Testis (tissue), 3 donors: ENCODE data around the gene ETS1. TPM values are rescaled to one million over a fixed set of nuclear protein-coding genes. Genes with fewer than 3 reads are reported as not detected.
A peak's percentile ranks its signal among the peaks of the same experiment; 100 is the strongest.

Experiments used
- DNase-seq: peaks from one replicate; pipeline ENCODE4 v3.0.0-alpha.2; 2019
- H3K27ac ChIP-seq, 2 donors: fragments of 200-600 bp; sonication (generic); one replicate each; pipeline ENCODE4 v1.5.1; 2019
- H3K27me3 ChIP-seq: fragments of 200-600 bp; sonication (generic); one replicate; pipeline ENCODE4 v1.5.1; 2019
- H3K36me3 ChIP-seq: fragments of 200-600 bp; sonication (generic); one replicate; pipeline ENCODE4 v1.5.1; 2017; ENCODE audit warnings: low read depth; ENCODE audit errors: missing control alignments
- H3K4me1 ChIP-seq: fragments of 200-600 bp; sonication (generic); one replicate; pipeline ENCODE4 v1.5.1; 2019
- H3K4me3 ChIP-seq, 2 donors: fragments of 200-600 bp; sonication (generic); one replicate each; pipeline ENCODE4 v1.5.1; 2017 to 2019
- H3K9me3 ChIP-seq: fragments of 200-600 bp; sonication (generic); one replicate; pipeline ENCODE4 v1.5.1; 2017
- POLR2A ChIP-seq: fragments of 450-650 bp; IDR thresholded peaks from one replicate; pipeline ENCODE4 v1.6.1; 2017; ENCODE audit warnings: antibody characterized with exemption, mild to moderate bottlenecking, moderate library complexity
- WGBS, 2 donors: methylation state at CpG; one replicate each; pipeline ENCODE4 v1.1.5; 2018; 5-methylcytosine and 5-hydroxymethylcytosine counted together
- intact Hi-C: fragments of 100-400 bp; cut with DNase I; formaldehyde crosslinking; loops from one replicate; pipeline ENCODE4 v1.15.1; 2023; ENCODE audit warnings: low total_unique reads
- polyA plus RNA-seq: library from polyadenylated mRNA; stranded (reverse); fragments of 350-450 nt; fragmentation: Illumina TruSeq; extraction: RNeasy Lipid Tissue Mini Kit (QIAGEN cat#74804); gene quantifications from one replicate; pipeline ENCODE4 v1.2.3, GENCODE V29; 2014; ENCODE audit warnings: low read depth, low replicate concordance; ENCODE audit not compliant: insufficient read depth
- total RNA-seq, 2 donors: library from RNA; depleted of rRNA; stranded (reverse); fragments of >200 nt; gene quantifications; one replicate each; pipeline ENCODE4 v1.2.3, GENCODE V29; 2016
- TF ChIP-seq, protein P1 (sequence below), 3 experiments: fragments of 450-650 bp in 2 of 3; fragments of 200-600 bp in 1 of 3; sonication (generic) in 1 of 3; IDR thresholded peaks; one replicate each; pipeline ENCODE4 v1.5.1; 2016 to 2019; ENCODE audit warnings: antibody characterized with exemption in 3 of 3, mild to moderate bottlenecking in 2 of 3, moderate library complexity in 1 of 3

ETS1 gene
- total and polyA plus RNA-seq, 3 donors from 2014 or later = 15.1 to 21.1 (median 15.3) TPM

DNA sequence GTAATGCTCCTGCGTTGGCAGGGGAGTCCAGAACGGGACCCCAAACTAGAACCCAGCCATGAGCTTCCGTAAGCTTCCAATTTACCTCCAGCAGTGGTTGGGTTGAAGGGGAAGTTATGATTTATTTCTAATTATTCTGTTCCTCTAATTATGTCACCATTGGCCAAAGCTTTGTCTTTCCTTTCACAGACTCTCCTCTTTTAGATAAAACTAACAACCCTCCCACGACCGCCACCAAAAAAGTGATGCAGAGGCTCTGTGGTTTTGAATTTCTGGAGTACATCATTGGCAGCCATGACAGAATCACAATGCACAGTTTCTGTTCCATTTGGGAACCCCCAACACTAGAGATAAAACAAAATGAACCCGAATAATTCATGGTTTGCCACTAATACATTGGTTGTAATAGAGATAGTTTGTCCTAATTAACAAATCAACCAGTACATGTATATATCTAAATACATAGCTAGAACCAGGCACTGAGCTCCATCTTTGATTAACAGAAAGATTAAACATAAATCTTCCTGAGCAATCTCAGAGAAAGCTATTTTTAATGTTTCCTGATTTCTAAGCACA is 64.3 kb downstream of the ETS1 start:
- 11 to 15% methylated on average over 6 of the region's 6 CpGs for WGBS, 2 donors
- H3K27me3 ChIP-seq = no peaks in the 10 kb centered on the region
- H3K4me3 ChIP-seq = peak overlapping the region; percentile 79
- intact Hi-C loops = no loop called here
- TF ChIP-seq, protein P1, sequence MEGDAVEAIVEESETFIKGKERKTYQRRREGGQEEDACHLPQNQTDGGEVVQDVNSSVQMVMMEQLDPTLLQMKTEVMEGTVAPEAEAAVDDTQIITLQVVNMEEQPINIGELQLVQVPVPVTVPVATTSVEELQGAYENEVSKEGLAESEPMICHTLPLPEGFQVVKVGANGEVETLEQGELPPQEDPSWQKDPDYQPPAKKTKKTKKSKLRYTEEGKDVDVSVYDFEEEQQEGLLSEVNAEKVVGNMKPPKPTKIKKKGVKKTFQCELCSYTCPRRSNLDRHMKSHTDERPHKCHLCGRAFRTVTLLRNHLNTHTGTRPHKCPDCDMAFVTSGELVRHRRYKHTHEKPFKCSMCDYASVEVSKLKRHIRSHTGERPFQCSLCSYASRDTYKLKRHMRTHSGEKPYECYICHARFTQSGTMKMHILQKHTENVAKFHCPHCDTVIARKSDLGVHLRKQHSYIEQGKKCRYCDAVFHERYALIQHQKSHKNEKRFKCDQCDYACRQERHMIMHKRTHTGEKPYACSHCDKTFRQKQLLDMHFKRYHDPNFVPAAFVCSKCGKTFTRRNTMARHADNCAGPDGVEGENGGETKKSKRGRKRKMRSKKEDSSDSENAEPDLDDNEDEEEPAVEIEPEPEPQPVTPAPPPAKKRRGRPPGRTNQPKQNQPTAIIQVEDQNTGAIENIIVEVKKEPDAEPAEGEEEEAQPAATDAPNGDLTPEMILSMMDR (IDR thresholded peaks at IDR 0.05) = no peak
- no peak for TF ChIP-seq POLR2A
- H3K27ac ChIP-seq = peak overlapping the region; percentile 77 to 94
- H3K4me1 ChIP-seq = peaks cover 7% of the 10 kb centered on the region
- H3K36me3 ChIP-seq = no peaks in the 10 kb centered on the region
- DNase-seq = no peak
- no peaks in the 10 kb centered on the region for H3K9me3 ChIP-seq

- Histone ChIP-seq H3K4me3 (peak overlapping the region; percentile 79), H3K27me3 (no peaks in the 10 kb centered on the region), H3K27ac (peak overlapping the region; percentile 90 to 94), H3K4me1 (peaks cover 11% of the 10 kb centered on the region), H3K9me3 (no peaks in the 10 kb centered on the region), H3K36me3 (no peaks in the 10 kb centered on the region)
- TF ChIP-seq POLR2A = peak; percentile 78
- TF ChIP-seq, protein P1 (IDR thresholded peaks at IDR 0.05) = no peak
- WGBS, 2 donors = 0% methylated on average over 19 to 79 of the region's 93 CpGs
- DNase-seq = peak; percentile 93
- intact Hi-C loops = no loop called here
Measured at GRCh38 chr11:128522055-128522942, 65.1 kb downstream of the ETS1 start.

GRCh38 chr11:128521682-128522054 is 65.7 kb downstream of the ETS1 start:
- peaks cover 17% of the 10 kb centered on the region for H3K4me1 ChIP-seq
- no peak for TF ChIP-seq POLR2A
- TF ChIP-seq, protein P1 (IDR thresholded peaks at IDR 0.05) = no peak
- H3K36me3 ChIP-seq = no peaks in the 10 kb centered on the region
- H3K4me3 ChIP-seq = peak overlapping the region; percentile 79
- 1% methylated on average over 17 to 19 of the region's 19 CpGs for WGBS, 2 donors
- no peak for DNase-seq
- no peaks in the 10 kb centered on the region for H3K27me3 ChIP-seq
- no peaks in the 10 kb centered on the region for H3K9me3 ChIP-seq
- peak overlapping the region; percentile 90 to 94 for H3K27ac ChIP-seq
- intact Hi-C loops = no loop called here

GRCh38 chr11:128520888-128521681 is 66.3 kb downstream of the ETS1 start:
- H3K4me3 ChIP-seq = peak overlapping the region; percentile 79
- H3K27ac ChIP-seq = peak overlapping the region; percentile 90 to 94
- H3K9me3 ChIP-seq = no peaks in the 10 kb centered on the region
- no peak for DNase-seq
- TF ChIP-seq, protein P1 (IDR thresholded peaks at IDR 0.05) = no peak
- TF ChIP-seq POLR2A = no peak
- H3K27me3 ChIP-seq = no peaks in the 10 kb centered on the region
- H3K36me3 ChIP-seq = no peaks in the 10 kb centered on the region
- intact Hi-C loops = no loop called here
- WGBS, 2 donors = 1 to 2% methylated on average over 12 of the region's 12 CpGs
- H3K4me1 ChIP-seq = peaks cover 17% of the 10 kb centered on the region
